ENCODE measurements around the gene TCEA2. TPM values are rescaled to one million over a fixed set of nuclear protein-coding genes. Genes with fewer than 3 reads are reported as not detected.

The TCEA2 gene
- total and polyA plus RNA-seq, 2 of the 13 experiments (the other 11 are each of a cell fraction or from before 2014, with no cell fraction given): 28.1 to 33.7 TPM

DNA sequence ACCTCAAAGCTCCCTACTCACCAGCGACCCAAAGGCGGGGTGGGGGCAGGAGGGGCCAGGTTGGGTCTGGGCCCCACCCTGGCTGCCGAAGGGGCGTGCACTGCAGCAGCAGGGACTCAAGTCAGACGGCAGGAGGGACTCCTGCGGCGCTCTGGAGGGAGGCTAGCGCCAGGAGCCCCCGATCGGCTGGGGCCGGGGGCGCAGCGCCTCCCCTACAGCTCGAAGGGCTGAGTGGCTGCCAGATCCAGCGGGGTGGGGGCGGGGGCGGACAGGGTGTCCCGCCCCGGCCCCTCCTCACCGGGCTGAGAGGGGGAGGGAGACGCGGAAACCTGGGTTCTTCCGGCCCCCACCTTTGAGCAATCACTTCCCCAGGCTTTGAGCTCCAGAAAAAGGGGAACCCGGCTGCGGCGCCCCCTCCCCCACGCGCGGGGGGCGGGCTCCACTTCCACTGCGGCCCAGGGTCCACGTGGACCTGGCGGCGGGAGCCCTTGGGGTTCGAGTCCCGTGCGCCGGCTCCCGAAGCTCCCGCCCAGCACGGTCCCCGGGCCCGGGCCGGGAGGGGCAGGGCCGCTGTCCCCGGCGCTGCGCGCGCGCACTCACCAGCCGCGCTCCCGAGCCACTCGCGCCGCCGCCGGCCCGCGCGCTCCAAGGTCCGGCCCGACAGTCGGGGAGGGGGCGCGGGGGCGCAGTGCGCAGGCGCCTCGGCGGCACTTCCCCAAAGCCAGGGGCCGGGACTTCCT lies 16.4 kb downstream of the TCEA2 start, which contains the start of gene RGS19 (continued):
- TF ChIP-seq SIN3A (IDR thresholded peaks at IDR 0.05; ENCODE audit: borderline replicate concordance, low read depth, low read length) (peak; percentile 59; the same call in 1 of the 2 replicates), ZFP41 (CRISPR knock-in tag; IDR thresholded peaks at IDR 0.05; ENCODE audit: borderline replicate concordance) (0 out of 2 replicates have a peak, but pooled peaks have one; percentile 55), EED (CRISPR knock-in tag; IDR thresholded peaks at IDR 0.05) (no peak), TGIF2 (CRISPR knock-in tag; IDR thresholded peaks at IDR 0.05) (peak; percentile 10; the same call in 1 of the 2 replicates), XRCC5 (optimal IDR thresholded peaks at IDR 0.05; ENCODE audit: low read length) (no peak), ZNF24 (IDR thresholded peaks at IDR 0.05) (no peak), ZNF891 (CRISPR knock-in tag; IDR thresholded peaks at IDR 0.05) (peak; percentile 42; the same call in 1 of the 2 replicates)
- TF ChIP-seq, protein P1, sequence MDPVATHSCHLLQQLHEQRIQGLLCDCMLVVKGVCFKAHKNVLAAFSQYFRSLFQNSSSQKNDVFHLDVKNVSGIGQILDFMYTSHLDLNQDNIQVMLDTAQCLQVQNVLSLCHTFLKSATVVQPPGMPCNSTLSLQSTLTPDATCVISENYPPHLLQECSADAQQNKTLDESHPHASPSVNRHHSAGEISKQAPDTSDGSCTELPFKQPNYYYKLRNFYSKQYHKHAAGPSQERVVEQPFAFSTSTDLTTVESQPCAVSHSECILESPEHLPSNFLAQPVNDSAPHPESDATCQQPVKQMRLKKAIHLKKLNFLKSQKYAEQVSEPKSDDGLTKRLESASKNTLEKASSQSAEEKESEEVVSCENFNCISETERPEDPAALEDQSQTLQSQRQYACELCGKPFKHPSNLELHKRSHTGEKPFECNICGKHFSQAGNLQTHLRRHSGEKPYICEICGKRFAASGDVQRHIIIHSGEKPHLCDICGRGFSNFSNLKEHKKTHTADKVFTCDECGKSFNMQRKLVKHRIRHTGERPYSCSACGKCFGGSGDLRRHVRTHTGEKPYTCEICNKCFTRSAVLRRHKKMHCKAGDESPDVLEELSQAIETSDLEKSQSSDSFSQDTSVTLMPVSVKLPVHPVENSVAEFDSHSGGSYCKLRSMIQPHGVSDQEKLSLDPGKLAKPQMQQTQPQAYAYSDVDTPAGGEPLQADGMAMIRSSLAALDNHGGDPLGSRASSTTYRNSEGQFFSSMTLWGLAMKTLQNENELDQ (CRISPR knock-in tag; IDR thresholded peaks at IDR 0.05; ENCODE audit: borderline replicate concordance): no peak
- TF ChIP-seq, protein P2, sequence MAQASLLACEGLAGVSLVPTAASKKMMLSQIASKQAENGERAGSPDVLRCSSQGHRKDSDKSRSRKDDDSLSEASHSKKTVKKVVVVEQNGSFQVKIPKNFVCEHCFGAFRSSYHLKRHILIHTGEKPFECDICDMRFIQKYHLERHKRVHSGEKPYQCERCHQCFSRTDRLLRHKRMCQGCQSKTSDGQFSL (CRISPR knock-in tag; IDR thresholded peaks at IDR 0.05): 0 out of 2 replicates have a peak, but pooled peaks have one; percentile 36
- TF ChIP-seq, protein P3, sequence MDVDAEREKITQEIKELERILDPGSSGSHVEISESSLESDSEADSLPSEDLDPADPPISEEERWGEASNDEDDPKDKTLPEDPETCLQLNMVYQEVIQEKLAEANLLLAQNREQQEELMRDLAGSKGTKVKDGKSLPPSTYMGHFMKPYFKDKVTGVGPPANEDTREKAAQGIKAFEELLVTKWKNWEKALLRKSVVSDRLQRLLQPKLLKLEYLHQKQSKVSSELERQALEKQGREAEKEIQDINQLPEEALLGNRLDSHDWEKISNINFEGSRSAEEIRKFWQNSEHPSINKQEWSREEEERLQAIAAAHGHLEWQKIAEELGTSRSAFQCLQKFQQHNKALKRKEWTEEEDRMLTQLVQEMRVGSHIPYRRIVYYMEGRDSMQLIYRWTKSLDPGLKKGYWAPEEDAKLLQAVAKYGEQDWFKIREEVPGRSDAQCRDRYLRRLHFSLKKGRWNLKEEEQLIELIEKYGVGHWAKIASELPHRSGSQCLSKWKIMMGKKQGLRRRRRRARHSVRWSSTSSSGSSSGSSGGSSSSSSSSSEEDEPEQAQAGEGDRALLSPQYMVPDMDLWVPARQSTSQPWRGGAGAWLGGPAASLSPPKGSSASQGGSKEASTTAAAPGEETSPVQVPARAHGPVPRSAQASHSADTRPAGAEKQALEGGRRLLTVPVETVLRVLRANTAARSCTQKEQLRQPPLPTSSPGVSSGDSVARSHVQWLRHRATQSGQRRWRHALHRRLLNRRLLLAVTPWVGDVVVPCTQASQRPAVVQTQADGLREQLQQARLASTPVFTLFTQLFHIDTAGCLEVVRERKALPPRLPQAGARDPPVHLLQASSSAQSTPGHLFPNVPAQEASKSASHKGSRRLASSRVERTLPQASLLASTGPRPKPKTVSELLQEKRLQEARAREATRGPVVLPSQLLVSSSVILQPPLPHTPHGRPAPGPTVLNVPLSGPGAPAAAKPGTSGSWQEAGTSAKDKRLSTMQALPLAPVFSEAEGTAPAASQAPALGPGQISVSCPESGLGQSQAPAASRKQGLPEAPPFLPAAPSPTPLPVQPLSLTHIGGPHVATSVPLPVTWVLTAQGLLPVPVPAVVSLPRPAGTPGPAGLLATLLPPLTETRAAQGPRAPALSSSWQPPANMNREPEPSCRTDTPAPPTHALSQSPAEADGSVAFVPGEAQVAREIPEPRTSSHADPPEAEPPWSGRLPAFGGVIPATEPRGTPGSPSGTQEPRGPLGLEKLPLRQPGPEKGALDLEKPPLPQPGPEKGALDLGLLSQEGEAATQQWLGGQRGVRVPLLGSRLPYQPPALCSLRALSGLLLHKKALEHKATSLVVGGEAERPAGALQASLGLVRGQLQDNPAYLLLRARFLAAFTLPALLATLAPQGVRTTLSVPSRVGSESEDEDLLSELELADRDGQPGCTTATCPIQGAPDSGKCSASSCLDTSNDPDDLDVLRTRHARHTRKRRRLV (CRISPR knock-in tag; IDR thresholded peaks at IDR 0.05): peak; percentile 2; the same call in 1 of the 2 replicates
- TF ChIP-seq, protein P4, sequence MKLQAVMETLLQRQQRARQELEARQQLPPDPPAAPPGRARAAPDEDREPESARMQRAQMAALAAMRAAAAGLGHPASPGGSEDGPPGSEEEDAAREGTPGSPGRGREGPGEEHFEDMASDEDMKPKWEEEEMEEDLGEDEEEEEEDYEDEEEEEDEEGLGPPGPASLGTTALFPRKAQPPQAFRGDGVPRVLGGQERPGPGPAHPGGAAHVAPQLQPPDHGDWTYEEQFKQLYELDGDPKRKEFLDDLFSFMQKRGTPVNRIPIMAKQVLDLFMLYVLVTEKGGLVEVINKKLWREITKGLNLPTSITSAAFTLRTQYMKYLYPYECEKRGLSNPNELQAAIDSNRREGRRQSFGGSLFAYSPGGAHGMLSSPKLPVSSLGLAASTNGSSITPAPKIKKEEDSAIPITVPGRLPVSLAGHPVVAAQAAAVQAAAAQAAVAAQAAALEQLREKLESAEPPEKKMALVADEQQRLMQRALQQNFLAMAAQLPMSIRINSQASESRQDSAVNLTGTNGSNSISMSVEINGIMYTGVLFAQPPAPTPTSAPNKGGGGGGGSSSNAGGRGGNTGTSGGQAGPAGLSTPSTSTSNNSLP (IDR thresholded peaks at IDR 0.05; ENCODE audit: low read depth, low read length): no peak
- TF ChIP-seq, protein P5, sequence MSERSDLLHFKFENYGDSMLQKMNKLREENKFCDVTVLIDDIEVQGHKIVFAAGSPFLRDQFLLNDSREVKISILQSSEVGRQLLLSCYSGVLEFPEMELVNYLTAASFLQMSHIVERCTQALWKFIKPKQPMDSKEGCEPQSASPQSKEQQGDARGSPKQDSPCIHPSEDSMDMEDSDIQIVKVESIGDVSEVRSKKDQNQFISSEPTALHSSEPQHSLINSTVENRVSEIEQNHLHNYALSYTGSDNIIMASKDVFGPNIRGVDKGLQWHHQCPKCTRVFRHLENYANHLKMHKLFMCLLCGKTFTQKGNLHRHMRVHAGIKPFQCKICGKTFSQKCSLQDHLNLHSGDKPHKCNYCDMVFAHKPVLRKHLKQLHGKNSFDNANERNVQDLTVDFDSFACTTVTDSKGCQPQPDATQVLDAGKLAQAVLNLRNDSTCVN (CRISPR knock-in tag; IDR thresholded peaks at IDR 0.05; ENCODE audit: borderline replicate concordance): no peak
- TF ChIP-seq, protein P6, sequence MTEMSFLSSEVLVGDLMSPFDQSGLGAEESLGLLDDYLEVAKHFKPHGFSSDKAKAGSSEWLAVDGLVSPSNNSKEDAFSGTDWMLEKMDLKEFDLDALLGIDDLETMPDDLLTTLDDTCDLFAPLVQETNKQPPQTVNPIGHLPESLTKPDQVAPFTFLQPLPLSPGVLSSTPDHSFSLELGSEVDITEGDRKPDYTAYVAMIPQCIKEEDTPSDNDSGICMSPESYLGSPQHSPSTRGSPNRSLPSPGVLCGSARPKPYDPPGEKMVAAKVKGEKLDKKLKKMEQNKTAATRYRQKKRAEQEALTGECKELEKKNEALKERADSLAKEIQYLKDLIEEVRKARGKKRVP (CRISPR knock-in tag; IDR thresholded peaks at IDR 0.05): no peak
